HepG2 (cell line): ENCODE results near the gene PPM1H.

Experiments used
- EZH2 ChIP-seq: conservative IDR thresholded peaks from 2 replicates; pipeline ENCODE4 v1.6.1; 2012; ENCODE audit warnings: mild to moderate bottlenecking, low read depth, low read length, moderate library complexity
- GTF3A ChIP-seq: sonication (generic); formaldehyde crosslinking; conservative IDR thresholded peaks from 2 replicates; pipeline ENCODE4 v1.4.0; 2020; ENCODE audit warnings: mild to moderate bottlenecking, missing genetic modification reagents
- MZF1 ChIP-seq: sonication (generic); formaldehyde crosslinking; IDR thresholded peaks from 2 replicates; pipeline ENCODE4 v1.8.1; 2023; ENCODE audit warnings: mild to moderate bottlenecking, missing genetic modification reagents, borderline replicate concordance
- POLR2A ChIP-seq, 2 experiments: IDR thresholded peaks; 2 replicates each; pipeline ENCODE4 v1.6.1; 2011; ENCODE audit warnings: low read depth in 2 of 2, low read length in 2 of 2, mild to moderate bottlenecking in 1 of 2, moderate library complexity in 1 of 2; ENCODE audit not compliant: insufficient read depth in 1 of 2
- ZNF577 ChIP-seq: sonication (generic); formaldehyde crosslinking; IDR thresholded peaks from 2 replicates; pipeline ENCODE4 v1.4.0; 2020; ENCODE audit warnings: mild to moderate bottlenecking, low read depth, missing genetic modification reagents, borderline replicate concordance
- ZNF773 ChIP-seq: sonication (generic); formaldehyde crosslinking; IDR thresholded peaks from 2 replicates; pipeline ENCODE4 v1.4.0; 2020; ENCODE audit warnings: missing genetic modification reagents, borderline replicate concordance
- TF ChIP-seq, protein P1 (sequence below): sonication (generic); formaldehyde crosslinking; IDR thresholded peaks from 2 replicates; pipeline ENCODE4 v1.8.0; 2022; ENCODE audit warnings: mild to moderate bottlenecking, missing genetic modification reagents
- TF ChIP-seq, protein P2 (sequence below): sonication (generic); formaldehyde crosslinking; IDR thresholded peaks from 2 replicates; pipeline ENCODE4 v1.5.0; 2020; ENCODE audit warnings: missing genetic modification reagents

DNA sequence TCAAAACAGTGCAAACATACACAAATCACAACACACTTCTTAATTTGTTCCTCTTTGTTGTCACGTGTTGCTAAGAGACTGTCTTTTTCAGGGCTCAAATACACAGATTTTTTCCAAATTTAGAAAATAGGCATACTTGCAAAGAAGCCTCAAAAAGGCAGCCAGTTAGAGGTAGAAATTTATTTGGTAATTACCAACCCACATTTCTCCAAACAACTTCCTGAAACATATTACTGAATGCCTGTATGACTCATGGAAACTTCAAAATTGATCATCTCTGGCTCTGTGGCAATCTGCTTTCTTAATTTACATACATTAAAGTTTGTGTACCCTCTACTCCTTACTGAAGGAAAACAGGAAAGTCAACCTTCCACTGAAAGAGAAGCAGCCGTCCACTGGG, 36.4 kb downstream of the PPM1H start:
- TF ChIP-seq ZNF773 (CRISPR knock-in tag) = no peak
- TF ChIP-seq ZNF577 (CRISPR knock-in tag) = no peak
- TF ChIP-seq EZH2 = no peak
- TF ChIP-seq, protein P1, sequence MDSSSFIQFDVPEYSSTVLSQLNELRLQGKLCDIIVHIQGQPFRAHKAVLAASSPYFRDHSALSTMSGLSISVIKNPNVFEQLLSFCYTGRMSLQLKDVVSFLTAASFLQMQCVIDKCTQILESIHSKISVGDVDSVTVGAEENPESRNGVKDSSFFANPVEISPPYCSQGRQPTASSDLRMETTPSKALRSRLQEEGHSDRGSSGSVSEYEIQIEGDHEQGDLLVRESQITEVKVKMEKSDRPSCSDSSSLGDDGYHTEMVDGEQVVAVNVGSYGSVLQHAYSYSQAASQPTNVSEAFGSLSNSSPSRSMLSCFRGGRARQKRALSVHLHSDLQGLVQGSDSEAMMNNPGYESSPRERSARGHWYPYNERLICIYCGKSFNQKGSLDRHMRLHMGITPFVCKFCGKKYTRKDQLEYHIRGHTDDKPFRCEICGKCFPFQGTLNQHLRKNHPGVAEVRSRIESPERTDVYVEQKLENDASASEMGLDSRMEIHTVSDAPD = no peak
- TF ChIP-seq, protein P2, sequence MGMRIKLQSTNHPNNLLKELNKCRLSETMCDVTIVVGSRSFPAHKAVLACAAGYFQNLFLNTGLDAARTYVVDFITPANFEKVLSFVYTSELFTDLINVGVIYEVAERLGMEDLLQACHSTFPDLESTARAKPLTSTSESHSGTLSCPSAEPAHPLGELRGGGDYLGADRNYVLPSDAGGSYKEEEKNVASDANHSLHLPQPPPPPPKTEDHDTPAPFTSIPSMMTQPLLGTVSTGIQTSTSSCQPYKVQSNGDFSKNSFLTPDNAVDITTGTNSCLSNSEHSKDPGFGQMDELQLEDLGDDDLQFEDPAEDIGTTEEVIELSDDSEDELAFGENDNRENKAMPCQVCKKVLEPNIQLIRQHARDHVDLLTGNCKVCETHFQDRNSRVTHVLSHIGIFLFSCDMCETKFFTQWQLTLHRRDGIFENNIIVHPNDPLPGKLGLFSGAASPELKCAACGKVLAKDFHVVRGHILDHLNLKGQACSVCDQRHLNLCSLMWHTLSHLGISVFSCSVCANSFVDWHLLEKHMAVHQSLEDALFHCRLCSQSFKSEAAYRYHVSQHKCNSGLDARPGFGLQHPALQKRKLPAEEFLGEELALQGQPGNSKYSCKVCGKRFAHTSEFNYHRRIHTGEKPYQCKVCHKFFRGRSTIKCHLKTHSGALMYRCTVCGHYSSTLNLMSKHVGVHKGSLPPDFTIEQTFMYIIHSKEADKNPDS (CRISPR knock-in tag) = no peak
- no peak for TF ChIP-seq MZF1 (CRISPR knock-in tag)
- TF ChIP-seq POLR2A (IDR thresholded peaks at IDR 0.05; ENCODE audit: insufficient read depth in 1 of 2, low read depth in 2 of 2, low read length in 2 of 2) = no peak
- no peak for TF ChIP-seq GTF3A (CRISPR knock-in tag)
